Right kidney (tissue), 1 donor: ENCODE measurements around the gene AIG1.
"Not testable (repeated sequence)": the region's sequence is repeated elsewhere in the genome, so short reads cannot be mapped to it uniquely, and the experiment has no call there.

Experiments
- DNase-seq: peaks from one replicate; pipeline ENCODE4 v3.0.0-alpha.2; 2016

Gene AIG1

GRCh38 chr6:143279385-143279784 lies 218.7 kb downstream of the AIG1 start:
- no peak for DNase-seq

DNA sequence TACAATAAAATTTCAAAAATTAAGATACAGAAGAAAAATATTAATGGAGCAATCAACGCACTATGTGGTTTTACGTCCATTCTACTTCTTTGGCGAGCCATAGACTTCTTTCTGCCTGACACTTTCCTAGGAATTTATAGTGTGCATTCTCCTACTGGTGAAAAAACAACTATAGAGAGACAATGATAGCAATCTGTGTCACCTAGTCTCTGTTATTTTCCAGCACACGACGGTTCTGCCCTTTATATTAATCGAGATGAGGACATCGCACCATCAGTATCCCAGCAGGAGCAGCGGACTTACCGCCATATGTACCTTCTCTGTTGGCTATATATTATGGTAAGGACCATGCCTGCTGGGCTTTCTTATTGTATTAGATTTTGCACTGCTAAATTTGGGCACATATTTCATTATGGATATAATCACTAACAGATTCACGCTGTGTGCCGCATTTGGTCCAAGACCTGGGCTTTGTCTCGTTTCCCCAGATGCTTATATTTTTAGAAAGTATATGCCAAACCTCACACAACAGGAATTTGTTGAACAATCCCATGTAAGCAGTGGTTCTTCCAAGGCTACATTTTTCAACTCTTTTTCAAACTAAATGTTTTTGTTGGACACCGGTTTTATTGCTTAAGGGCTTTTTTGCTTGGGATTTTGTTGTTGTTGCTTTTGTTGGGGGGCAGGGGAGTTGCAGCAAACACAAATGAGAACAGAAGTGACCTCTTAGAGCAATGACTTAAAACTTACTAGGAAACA lies 223.4 kb downstream of the AIG1 start:
- no peak for DNase-seq

GRCh38 chr6:143286251-143286795 lies 225.6 kb downstream of the AIG1 start:
- no peak for DNase-seq

DNA sequence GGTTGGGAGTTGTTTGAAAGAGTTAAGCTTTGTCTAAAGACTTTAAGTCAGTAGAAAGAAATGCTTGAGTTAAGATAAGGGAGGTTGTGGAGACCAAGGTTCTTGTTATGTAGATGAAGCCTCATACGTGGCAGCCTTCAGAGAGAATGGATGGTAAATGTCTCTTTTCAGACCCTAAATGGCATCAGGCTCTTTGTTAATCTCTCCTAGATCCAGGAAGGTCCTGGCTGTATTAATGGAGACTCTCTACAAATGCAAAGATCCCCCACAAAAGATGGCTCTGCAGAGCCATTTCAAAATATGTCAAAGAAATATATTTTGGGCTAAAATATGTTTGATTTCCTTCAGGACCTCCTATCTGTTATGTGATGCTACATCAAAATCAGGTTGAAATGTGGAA lies 228.2 kb downstream of the AIG1 start:
- DNase-seq = no peak

DNA sequence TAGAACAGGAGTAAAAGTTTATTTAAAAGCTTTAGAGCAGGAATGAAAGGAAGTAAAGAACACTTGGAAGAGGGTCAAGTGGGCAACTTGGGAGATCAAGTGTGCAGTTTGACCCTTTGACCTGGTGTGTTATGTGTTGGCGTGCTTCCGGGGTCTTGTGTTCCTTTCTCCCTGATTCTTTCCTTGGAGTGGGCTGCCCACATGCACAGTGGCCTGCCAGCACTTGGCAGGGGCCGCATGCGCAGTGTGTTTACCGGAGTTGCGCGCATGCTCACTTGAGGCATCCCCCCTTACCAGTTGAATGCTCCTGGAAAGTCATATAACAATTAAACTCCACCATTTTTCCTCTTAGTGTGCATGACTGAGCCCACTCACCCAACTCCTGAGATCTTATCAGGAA lies 229.5 kb downstream of the AIG1 start:
- DNase-seq = no peak

- no peak for DNase-seq
Observed at GRCh38 chr6:143293523-143293922, 232.8 kb downstream of the AIG1 start.

- DNase-seq = no peak
Observed at GRCh38 chr6:143294265-143294860, 233.7 kb downstream of the AIG1 start.

DNA sequence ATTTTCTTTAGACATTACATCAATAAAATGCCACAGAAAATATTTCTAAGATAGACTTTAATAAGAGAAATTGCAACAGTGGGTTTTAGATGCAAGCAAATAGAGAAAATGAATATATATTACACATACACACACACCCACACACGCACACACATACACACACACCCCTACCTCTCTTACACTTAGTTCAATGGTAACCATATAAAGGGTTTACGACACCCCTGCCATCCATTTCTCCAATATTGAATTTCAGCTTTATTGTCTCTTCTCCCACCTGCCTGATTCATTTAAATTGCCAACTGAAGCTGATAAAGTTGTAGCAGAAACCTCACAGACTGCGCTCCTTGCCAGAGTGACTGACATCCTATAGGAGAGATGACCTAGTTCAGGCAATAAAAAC lies 235.2 kb downstream of the AIG1 start:
- DNase-seq = no peak

GRCh38 chr6:143298071-143298470 lies 237.4 kb downstream of the AIG1 start:
- DNase-seq = no peak

GRCh38 chr6:143299253-143300166 lies 238.8 kb downstream of the AIG1 start:
- no peak for DNase-seq

DNA sequence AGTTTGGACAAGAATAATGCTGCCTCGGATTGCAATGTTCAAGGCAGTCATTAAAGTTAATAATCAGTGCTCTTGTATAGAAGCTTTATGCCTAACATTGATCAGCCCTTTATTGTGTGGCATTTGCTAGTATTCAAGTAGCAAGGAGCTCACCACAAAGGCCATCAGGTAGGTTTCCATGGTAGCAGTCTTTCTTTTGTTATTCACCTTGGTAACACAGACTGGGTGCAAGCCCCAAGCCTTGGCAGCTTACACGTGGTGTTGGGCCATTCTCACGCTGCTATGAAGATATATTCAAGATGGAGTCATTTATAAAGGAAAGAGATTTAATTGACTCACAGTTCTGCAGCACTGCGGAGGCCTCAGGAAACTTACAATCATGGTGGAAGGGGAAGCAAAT lies 240.5 kb downstream of the AIG1 start:
- no peak for DNase-seq

GRCh38 chr6:143307760-143308159 lies 247.1 kb downstream of the AIG1 start:
- DNase-seq = not testable (repeated sequence)

DNA sequence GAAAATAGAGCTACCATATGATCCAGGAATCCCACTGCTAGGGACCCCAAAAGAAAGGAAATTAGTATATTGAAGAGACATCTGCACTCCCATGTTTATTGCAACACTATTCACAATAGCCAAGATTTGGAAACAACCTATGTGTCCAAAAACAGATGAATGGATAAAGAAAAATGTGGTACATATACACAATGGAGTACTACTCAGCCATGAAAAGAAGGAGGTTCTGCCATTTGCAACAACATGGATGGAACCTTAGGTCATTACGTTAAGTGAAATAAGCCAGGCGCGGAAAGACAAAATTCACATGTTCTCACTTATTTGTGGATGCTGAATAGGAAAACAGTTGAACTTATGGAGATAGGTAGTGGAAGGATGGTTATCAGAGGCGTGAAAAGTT lies 252.5 kb downstream of the AIG1 start:
- DNase-seq = no peak

- no peak for DNase-seq
Observed at GRCh38 chr6:143321491-143322086, 260.9 kb downstream of the AIG1 start.

DNA sequence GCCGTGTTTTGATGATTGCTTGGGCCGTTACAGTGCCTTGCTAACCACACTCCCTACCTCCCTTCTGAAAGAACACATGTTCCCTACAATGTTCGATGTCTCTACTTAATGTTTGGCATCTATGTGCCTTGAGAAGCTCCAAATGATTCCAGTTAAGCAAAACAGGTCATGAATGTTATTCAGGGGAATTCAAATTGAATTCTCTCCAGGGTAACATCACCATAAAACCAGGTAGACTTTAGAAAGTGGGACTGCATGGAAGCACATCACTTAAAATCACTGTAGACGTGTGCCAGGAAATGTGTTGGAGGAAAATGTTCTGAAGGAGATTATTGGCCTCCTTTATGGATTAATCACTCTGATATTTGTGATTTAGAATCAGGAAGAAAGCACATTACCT lies 261.7 kb downstream of the AIG1 start:
- DNase-seq = no peak

DNA sequence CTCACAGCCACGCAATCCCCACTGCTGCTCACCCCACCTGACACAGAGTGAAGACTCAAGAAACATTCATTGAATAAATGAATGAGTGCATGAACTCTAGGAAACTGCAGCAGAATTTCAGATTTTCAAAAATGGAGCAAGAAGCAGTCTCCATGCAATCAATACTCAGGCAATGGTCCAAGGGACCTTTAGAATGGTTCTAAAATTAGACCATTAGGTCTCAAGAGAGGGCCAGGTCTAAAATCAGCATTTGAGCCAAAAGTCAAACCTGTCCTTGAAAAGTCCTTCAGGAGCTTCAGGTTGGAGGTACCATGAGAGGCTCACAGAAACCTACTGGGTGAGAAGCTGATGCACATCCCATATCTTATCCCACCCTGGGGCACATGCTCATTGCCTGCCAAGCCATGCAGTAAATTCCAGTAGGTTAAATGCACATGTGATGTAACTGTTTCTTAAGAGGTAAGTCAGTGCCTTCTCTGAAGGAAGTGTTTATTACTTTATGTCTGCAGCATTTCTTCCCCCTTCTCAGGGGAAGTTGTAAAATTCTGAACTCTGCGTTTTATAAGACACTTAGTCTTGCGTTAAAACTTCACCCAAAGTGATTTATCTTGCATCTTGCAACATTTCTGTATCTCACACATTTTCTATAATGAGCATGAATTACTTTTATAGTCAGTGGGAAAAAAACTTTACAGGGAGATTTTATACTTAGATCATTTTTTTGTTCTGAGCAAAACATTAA lies 263.2 kb downstream of the AIG1 start:
- DNase-seq = no peak

- no peak for DNase-seq
Observed at GRCh38 chr6:143325379-143326140, 264.9 kb downstream of the AIG1 start.

- DNase-seq = no peak
Observed at GRCh38 chr6:143328876-143329275, 268.2 kb downstream of the AIG1 start.

DNA sequence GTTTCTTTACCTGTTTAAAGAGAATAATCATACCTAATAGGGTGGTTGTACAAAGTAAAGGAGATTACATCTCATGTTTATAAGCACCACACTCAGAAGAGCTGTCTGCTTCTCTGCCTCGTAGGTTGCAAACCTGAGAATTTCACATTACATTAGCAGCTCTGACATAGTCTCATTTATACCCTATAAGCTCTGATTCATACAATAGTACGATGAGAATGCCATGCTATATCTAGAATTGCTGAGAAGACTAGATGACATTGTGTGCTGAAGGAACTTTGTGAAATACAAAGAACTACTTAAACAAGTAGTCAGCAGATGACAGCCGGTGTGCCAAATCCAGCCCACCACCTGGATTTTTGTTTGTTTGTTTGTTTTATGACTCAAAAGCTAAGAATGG lies 268.6 kb downstream of the AIG1 start:
- no peak for DNase-seq

DNA sequence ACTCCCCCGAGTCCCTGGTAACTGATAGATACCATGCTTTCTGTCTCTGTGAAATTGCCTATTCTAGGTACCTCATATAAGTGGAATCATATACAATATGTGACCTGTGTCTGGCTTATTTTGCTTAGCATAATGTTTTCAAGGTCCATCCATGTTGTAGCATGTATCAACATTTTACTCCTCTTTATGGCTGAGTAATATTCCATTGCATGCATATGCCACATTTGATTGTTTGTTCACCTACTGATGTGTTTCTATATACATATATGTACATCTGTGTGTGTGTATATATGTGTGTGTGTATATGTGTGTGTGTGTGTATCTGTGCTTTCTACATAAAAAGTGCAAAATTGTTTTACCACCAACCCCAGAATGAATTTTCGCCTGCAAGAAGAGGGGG lies 270.7 kb downstream of the AIG1 start:
- no peak for DNase-seq
